Natural killer cell treated with Interleukin-12 subunit alpha and Interleukin-12 subunit beta and Interleukin-15 and Interleukin-18, amount 100 ng/mL, for 72 hours (primary cell): ENCODE measurements around the gene SLFNL1. TPM values are rescaled to one million over a fixed set of nuclear protein-coding genes. Genes with fewer than 3 reads are reported as not detected.
A peak's percentile ranks its signal among the peaks of the same experiment; 100 is the strongest.

Experiments used
- ATAC-seq, 2 donors: fragments of 150-1000 bp; cut with Tn5 transposase in 1 of 2; sonication (Bioruptor Pico), chemical (Tn5 transposase) in 1 of 2; 2 replicates each; pipeline ENCODE4 v1.10.0; 2021
- DNase-seq: peaks from one replicate; pipeline ENCODE4 v3.0.0; 2022; ENCODE audit warnings: low spot score
- H3K27ac Mint-ChIP-seq, 2 donors: 1 replicate in 1 of 2; 2 replicates in 1 of 2; pipeline ENCODE4 v1.8.0; 2022; ENCODE audit warnings: mixed read lengths in 2 of 2, mild to moderate bottlenecking in 1 of 2, moderate library complexity in 1 of 2
- H3K27me3 Mint-ChIP-seq, 2 donors: 1 replicate in 1 of 2; 2 replicates in 1 of 2; pipeline ENCODE4 v1.8.0; 2022; ENCODE audit warnings: mixed read lengths in 2 of 2
- H3K36me3 Mint-ChIP-seq: one replicate; pipeline ENCODE4 v1.8.0; 2022; ENCODE audit warnings: mixed read lengths
- H3K4me1 Mint-ChIP-seq, 2 donors: 1 replicate in 1 of 2; 2 replicates in 1 of 2; pipeline ENCODE4 v1.8.0; 2022; ENCODE audit warnings: low read depth in 2 of 2, mixed read lengths in 2 of 2, mild to moderate bottlenecking in 1 of 2
- H3K4me3 Mint-ChIP-seq: one replicate; pipeline ENCODE4 v1.8.0; 2022; ENCODE audit warnings: mixed read lengths
- H3K9me3 Mint-ChIP-seq: 2 replicates; pipeline ENCODE4 v1.8.0; 2022; ENCODE audit warnings: mixed read lengths
- total RNA-seq, 2 donors: library from RNA; stranded (reverse); gene quantifications; one replicate each; pipeline ENCODE4 v1.2.3, GENCODE V29; 2022

SLFNL1 gene
- total RNA-seq, 2 donors from 2014 or later: 0.14 to 0.33 TPM

DNA sequence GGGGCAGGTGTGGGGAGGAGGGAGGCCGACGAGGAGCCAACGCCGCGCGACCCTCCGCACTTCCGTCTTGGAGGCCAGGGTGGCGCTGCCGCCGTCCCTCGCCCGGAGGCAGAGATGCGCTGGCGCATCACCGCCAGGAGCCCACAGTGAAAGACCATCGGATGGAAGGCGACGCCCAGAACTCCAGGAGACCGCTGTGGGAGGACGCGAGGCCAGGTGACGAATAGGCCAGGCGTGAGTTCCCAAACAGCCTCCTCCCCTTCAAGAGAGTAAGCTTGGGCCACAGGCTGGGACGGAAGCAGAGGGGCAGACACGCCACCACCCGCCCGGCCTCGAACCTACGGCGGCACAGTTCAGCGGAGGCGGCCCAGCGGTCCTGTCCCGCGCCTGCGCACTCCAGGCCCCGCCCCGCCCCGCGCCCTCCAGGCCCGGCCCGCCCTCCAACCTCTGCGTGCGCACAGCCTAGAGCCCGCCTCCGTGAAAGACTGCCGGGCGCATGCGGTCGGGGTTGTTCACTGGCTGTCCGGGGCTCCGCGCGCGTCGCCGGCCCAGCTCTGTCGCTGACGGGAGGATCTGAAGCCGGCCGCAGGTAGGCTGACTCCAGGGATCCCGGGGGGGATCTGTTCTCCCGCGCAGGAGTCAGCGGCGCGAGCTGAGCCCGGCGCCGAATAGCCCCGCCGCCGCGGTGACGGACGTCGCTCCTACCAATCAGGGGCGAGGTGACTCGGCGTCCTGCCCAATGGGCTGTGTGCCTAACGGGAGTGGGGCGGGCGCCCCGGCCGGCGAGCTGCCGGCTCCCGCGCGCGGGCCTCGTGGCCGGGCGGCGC lies 42.1 kb downstream of the SLFNL1 start, which contains the start of gene CTPS1:
TSS of gene CTPS1 (plus strand) at position 456 of the 827 bp plus-strand sequence. CDS start 3,595 bp downstream, outside the sequence.
- Mint-ChIP-seq H3K36me3 (peaks cover 18% of the 10 kb centered on the region), H3K4me1 (peaks cover 23 to 29% of the 10 kb centered on the region in 2 donors), H3K9me3 (no peaks in the 10 kb centered on the region), H3K27ac (peak within 1 kb of the TSS; percentile 86 to 93), H3K4me3 (peak within 1 kb of the TSS; percentile 99), H3K27me3 (no peaks in the 10 kb centered on the region)
- ATAC-seq: peak; percentile 93 to 95
- DNase-seq: peak; percentile 95

DNA sequence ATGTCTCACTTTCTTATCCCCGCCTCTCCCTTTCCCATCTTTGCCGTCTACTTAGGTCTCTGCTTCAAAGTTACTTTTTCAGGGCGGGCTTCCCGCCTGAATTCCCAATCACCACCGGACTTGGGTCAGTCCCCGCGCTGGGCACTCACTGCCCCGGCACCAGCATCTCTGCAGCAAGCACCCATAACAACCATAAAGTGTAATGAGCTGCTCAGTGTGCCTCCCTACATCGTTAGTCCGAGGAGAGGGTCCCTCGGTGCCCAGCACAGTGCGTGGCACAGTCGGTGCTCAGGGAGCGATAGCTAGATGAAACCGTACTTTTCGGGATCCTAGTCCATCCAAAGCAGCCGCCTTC lies 42.7 kb downstream of the SLFNL1 start:
- peaks cover 22 to 33% of the 10 kb centered on the region in 2 donors for H3K4me1 Mint-ChIP-seq
- ATAC-seq (no peak), DNase-seq (no peak)
- peak overlapping the region; percentile 86 to 93 for H3K27ac Mint-ChIP-seq
- H3K4me3 Mint-ChIP-seq: peak overlapping the region; percentile 85
- H3K9me3 Mint-ChIP-seq: no peaks in the 10 kb centered on the region
- peaks cover 12% of the 10 kb centered on the region for H3K36me3 Mint-ChIP-seq
- H3K27me3 Mint-ChIP-seq: peaks cover 0 to under 1% of the 10 kb centered on the region in 2 donors

DNA sequence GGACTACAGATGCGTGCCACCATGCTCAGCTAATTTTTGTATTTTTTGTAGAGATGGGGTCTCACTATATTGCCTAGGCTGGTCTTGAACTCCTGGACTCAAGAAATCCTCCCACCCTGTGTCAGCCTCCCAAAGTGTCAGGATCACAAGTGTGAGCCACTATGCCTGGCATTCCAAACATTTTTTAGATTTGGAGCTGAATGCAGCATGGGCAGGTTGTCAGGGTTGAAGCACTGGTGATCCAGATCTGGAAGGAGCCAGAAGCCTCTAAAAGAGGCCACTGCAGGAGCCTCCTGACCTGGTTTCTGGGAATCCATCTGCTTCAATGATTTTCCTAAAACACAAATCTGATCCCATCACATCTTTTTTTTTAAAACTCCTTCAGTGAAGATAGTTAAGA lies 43.8 kb downstream of the SLFNL1 start:
- DNase-seq (no peak), ATAC-seq (no peak)
- Mint-ChIP-seq H3K4me1 (peaks cover 22 to 37% of the 10 kb centered on the region in 2 donors), H3K27ac (peak overlapping the region in 1 of 2 donors; percentile 93), H3K27me3 (peaks cover 0 to 3% of the 10 kb centered on the region in 2 donors), H3K9me3 (no peaks in the 10 kb centered on the region), H3K36me3 (peaks cover 9% of the 10 kb centered on the region), H3K4me3 (no peak overlapping the region)

DNA sequence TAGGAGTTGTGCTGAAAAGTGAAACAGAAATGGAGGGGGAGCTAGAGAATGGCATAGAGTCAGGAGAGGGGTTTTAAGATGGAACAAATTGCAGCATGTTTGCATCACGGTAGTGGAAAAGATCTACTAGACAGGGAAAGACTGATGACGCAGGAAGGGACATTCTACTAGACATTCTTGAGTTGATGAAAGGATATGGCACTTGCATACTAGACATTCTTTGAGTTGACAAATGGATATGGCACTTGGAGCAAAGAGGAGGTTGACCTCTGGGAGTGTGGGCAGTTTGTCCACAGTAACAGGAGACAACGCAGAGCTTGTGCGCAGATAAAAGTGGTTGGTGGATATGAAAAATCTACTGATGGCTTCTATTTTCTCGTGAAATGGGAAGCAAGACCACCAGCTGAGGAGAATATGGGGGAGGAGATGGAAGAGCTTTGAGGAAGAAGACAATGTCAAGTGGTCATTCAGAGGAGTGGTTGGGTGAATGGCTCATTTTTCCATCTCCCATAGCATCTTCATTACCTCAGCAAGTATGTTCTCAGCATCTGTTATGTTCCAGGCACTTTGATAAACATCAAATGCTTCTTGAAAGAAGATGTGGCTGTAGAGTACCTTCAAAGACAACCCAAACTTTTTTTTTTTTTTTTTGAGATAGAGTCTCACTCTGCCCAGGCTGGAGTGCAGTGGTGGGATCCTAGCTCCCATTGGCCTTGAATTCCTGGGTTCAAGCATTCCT lies 44.4 kb downstream of the SLFNL1 start:
- ATAC-seq (no peak), DNase-seq (no peak)
- peak overlapping the region; percentile 19 for H3K4me3 Mint-ChIP-seq
- H3K4me1 Mint-ChIP-seq: peaks cover 20 to 34% of the 10 kb centered on the region in 2 donors
- peaks cover 0 to 3% of the 10 kb centered on the region in 2 donors for H3K27me3 Mint-ChIP-seq
- H3K36me3 Mint-ChIP-seq: peaks cover 9% of the 10 kb centered on the region
- H3K9me3 Mint-ChIP-seq: no peaks in the 10 kb centered on the region
- no peak overlapping the region for H3K27ac Mint-ChIP-seq

DNA sequence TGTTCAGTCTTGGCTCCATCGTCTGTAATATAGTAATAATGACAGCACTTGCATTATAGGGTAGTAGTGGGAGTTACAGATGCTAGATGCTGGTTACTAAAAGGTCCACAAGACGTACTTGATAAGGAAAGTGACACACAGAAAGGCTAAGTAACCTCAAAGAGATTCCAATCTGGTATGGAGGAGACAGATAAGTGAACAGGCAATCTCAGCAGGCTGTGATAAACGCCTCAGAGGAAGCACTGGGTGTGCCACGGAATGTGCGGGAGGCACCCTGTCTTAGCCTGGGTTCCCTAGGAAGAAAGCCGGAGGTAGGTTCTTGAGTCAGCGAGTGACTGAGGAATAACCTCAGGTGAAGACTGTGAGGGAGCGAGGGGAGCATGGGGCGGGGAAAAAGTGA lies 46.6 kb downstream of the SLFNL1 start:
- no peak for DNase-seq
- H3K27ac Mint-ChIP-seq: no peak overlapping the region
- peaks cover 7 to 15% of the 10 kb centered on the region in 2 donors for H3K4me1 Mint-ChIP-seq
- no peaks in the 10 kb centered on the region for H3K36me3 Mint-ChIP-seq
- ATAC-seq: no peak
- H3K27me3 Mint-ChIP-seq: peaks cover 0 to 3% of the 10 kb centered on the region in 2 donors
- H3K4me3 Mint-ChIP-seq: no peak overlapping the region
- no peaks in the 10 kb centered on the region for H3K9me3 Mint-ChIP-seq

DNA sequence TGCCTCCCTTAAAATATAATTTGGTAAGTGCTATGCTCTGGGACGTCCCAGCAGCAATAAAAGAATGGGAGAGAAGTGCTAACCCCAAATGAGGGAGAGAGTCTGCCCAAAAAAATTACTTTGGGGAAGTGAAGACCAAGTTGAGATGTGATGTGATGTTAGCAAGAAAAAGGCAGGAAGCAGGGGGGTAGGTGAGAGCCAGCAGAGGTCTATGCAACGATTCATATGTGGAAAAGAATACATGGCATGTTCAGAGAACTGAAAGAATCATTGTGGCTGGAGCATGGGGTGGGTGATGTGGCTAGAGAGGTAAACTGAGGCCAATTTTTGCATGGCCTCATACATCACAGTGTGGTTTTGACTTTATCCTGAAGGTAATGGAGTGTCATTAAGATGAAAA lies 47.6 kb downstream of the SLFNL1 start:
- Mint-ChIP-seq H3K9me3 (no peaks in the 10 kb centered on the region), H3K27ac (no peak overlapping the region), H3K27me3 (peaks cover 0 to 5% of the 10 kb centered on the region in 2 donors), H3K36me3 (no peaks in the 10 kb centered on the region), H3K4me1 (peaks cover 6 to 11% of the 10 kb centered on the region in 2 donors), H3K4me3 (no peak overlapping the region)
- DNase-seq (no peak), ATAC-seq (peak in 1 of 2 donors; percentile 36)

DNA sequence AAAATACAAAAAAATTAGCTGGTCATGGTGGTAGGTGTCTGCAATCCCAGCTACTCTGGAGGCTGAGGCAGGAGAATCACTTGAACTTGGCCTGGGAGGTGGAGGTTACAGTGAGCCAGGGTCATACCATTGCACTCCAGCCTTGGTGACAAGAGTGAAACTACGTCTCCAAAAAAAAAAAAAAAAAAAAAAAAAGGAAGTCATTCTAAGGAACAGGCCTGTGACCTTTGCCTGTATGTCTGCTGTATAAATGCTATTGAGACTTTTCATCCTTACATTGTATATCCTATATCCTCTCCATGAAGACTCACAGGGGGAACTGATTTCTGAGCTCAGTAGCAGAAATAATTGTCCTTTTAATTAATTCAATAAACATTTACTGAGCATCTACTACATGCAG lies 49.6 kb downstream of the SLFNL1 start:
- Mint-ChIP-seq H3K27me3 (peaks cover 0 to 9% of the 10 kb centered on the region in 2 donors), H3K4me1 (peaks cover 4 to 8% of the 10 kb centered on the region in 2 donors), H3K4me3 (no peak overlapping the region), H3K9me3 (no peaks in the 10 kb centered on the region), H3K27ac (no peak overlapping the region), H3K36me3 (no peaks in the 10 kb centered on the region)
- DNase-seq (no peak), ATAC-seq (no peak)

DNA sequence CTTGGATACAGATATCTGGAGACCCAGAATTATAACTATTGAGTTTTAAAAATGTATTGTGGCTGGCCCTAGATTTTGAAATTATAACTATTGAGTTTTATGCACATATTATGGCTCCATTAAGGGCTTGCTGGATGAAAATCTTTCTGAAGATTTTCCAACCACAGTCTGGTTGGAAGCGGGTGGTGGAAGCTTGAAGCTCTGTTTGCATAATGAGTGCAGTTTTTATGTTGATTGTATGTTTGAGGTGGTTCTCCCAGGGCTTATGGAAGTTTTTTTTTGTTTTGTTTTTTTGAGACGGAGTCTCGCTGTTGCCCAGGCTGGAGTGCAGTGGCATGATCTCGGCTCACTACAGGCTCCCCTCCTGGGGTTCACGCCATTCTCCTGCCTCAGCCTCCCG lies 52.1 kb downstream of the SLFNL1 start:
- H3K9me3 Mint-ChIP-seq: no peaks in the 10 kb centered on the region
- no peak overlapping the region for H3K27ac Mint-ChIP-seq
- H3K4me3 Mint-ChIP-seq: no peak overlapping the region
- H3K27me3 Mint-ChIP-seq: peaks cover 0 to 13% of the 10 kb centered on the region in 2 donors
- H3K4me1 Mint-ChIP-seq: peaks cover 4 to 8% of the 10 kb centered on the region in 2 donors
- no peaks in the 10 kb centered on the region for H3K36me3 Mint-ChIP-seq
- ATAC-seq: no peak
- DNase-seq: no peak

DNA sequence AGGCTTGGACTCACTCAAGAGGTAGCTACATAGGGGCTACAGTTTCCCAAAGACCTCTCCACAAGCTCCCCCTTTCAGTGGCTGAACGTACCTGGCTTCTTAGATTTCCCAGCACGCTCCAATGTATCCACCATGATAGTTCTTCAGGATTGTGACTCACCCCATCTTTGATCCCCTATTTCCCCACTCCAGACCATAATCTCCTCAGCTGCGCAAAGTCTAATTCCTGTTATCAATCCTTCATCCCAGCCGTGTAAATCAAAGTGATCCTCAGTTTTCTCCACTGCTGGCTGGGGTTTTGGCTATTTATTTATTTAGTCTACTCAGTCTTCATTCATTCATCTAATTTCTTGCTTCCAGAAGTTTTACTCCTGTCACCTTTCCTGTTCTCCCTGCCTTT lies 55.1 kb downstream of the SLFNL1 start:
- no peak overlapping the region for H3K4me3 Mint-ChIP-seq
- H3K9me3 Mint-ChIP-seq: no peaks in the 10 kb centered on the region
- no peak overlapping the region for H3K27ac Mint-ChIP-seq
- H3K36me3 Mint-ChIP-seq: no peaks in the 10 kb centered on the region
- ATAC-seq (no peak), DNase-seq (no peak)
- peaks cover 0 to 10% of the 10 kb centered on the region in 2 donors for H3K27me3 Mint-ChIP-seq
- no peaks in the 10 kb centered on the region for H3K4me1 Mint-ChIP-seq

Other genes with a start within 250 kb of the SLFNL1 start
- under 1 TPM; 0.24 to 0.56 TPM for gene KCNQ4, start 237.9 kb downstream of the SLFNL1 start, total RNA-seq
- gene CITED4, start 159.4 kb downstream of the SLFNL1 start, total RNA-seq: 1 to 10 TPM; 2.5 to 3.5 TPM
- 100 to 1,000 TPM in 1 of 2 donors, 10 to 100 TPM in 1; 83.1 to 152 TPM for gene CTPS1, start 42.0 kb downstream of the SLFNL1 start, total RNA-seq
- gene SCMH1, start 220.6 kb upstream of the SLFNL1 start, total RNA-seq: 10 to 100 TPM; 16.4 to 28.5 TPM